ENCODE measurements around the gene NEBL.

DNA sequence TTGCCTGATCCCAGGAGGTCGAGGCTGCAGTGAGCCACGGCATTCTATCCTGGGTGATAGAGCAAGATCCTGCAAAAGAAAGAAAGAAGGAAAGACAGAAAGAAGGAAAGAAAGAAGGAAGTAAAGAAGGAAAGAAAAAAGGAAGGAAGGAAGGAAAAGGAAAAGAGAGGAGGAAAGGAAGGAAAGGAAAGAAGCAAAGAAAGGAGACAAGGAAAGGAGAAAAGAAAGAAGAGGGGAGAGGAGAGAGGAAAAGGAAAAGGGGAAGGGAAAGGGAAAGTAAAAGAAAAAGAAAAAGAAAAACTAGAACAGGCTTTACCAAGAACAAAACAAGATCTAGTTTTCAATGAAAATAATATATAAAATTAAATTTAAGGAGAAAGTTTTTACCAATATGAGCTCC, 15.0 kb downstream of the NEBL start:
- TF ChIP-seq, protein P1, sequence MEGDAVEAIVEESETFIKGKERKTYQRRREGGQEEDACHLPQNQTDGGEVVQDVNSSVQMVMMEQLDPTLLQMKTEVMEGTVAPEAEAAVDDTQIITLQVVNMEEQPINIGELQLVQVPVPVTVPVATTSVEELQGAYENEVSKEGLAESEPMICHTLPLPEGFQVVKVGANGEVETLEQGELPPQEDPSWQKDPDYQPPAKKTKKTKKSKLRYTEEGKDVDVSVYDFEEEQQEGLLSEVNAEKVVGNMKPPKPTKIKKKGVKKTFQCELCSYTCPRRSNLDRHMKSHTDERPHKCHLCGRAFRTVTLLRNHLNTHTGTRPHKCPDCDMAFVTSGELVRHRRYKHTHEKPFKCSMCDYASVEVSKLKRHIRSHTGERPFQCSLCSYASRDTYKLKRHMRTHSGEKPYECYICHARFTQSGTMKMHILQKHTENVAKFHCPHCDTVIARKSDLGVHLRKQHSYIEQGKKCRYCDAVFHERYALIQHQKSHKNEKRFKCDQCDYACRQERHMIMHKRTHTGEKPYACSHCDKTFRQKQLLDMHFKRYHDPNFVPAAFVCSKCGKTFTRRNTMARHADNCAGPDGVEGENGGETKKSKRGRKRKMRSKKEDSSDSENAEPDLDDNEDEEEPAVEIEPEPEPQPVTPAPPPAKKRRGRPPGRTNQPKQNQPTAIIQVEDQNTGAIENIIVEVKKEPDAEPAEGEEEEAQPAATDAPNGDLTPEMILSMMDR (IDR thresholded peaks at IDR 0.05) = no peak
- no peak for TF ChIP-seq POLR2A (IDR thresholded peaks at IDR 0.05)
